ENCODE results near the gene ST6GAL1.
A peak's percentile ranks its signal among the peaks of the same experiment; 100 is the strongest.
"Not testable (repeated sequence)": the region's sequence is repeated elsewhere in the genome, so short reads cannot be mapped to it uniquely, and the experiment has no call there.

Gene ST6GAL1
- total RNA-seq: 124 to 348 (median 199) reads per million in 3 experiments

- peak; percentile 56 for DNase-seq
Measured at GRCh38 chr3:186930143-186930640, at the start of gene ST6GAL1. Gene ST6GAL1 (plus strand): TSS chr3:186930526. CDS start chr3:187042704, 112,178 bp downstream.

- DNase-seq: no peak
Measured at GRCh38 chr3:186882150-186882524, 48.2 kb upstream of the ST6GAL1 start.

- DNase-seq: no peak
Measured at GRCh38 chr3:186882881-186883685, 47.2 kb upstream of the ST6GAL1 start.

- DNase-seq: no peak
Measured at GRCh38 chr3:186883686-186884058, 46.7 kb upstream of the ST6GAL1 start.

GRCh38 chr3:186884868-186885267, 45.5 kb upstream of the ST6GAL1 start:
- DNase-seq: not testable (repeated sequence)

- no peak for DNase-seq
Measured at GRCh38 chr3:186886202-186886981, 43.9 kb upstream of the ST6GAL1 start.

GRCh38 chr3:186887507-186887938, 42.8 kb upstream of the ST6GAL1 start:
- not testable (repeated sequence) for DNase-seq

- DNase-seq: no peak
Measured at GRCh38 chr3:186888569-186888968, 41.8 kb upstream of the ST6GAL1 start.

- DNase-seq: not testable (repeated sequence)
Measured at GRCh38 chr3:186889698-186890097, 40.6 kb upstream of the ST6GAL1 start.

GRCh38 chr3:186890911-186891310, 39.4 kb upstream of the ST6GAL1 start:
- no peak for DNase-seq

- not testable (repeated sequence) for DNase-seq
Measured at GRCh38 chr3:186893071-186893470, 37.3 kb upstream of the ST6GAL1 start.

GRCh38 chr3:186895406-186895805, 34.9 kb upstream of the ST6GAL1 start:
- no peak for DNase-seq

- no peak for DNase-seq
Measured at GRCh38 chr3:186896006-186896405, 34.3 kb upstream of the ST6GAL1 start.

- DNase-seq: no peak
Measured at GRCh38 chr3:186896875-186897274, 33.5 kb upstream of the ST6GAL1 start.

- DNase-seq: peak; percentile 5
Measured at GRCh38 chr3:186901135-186901734, 29.1 kb upstream of the ST6GAL1 start.

GRCh38 chr3:186902154-186902553, 28.2 kb upstream of the ST6GAL1 start:
- no peak for DNase-seq

GRCh38 chr3:186902713-186903112, 27.6 kb upstream of the ST6GAL1 start:
- no peak for DNase-seq

- DNase-seq: not testable (repeated sequence)
Measured at GRCh38 chr3:186903676-186904075, 26.6 kb upstream of the ST6GAL1 start.

- DNase-seq: not testable (repeated sequence)
Measured at GRCh38 chr3:186907075-186907474, 23.3 kb upstream of the ST6GAL1 start.

GRCh38 chr3:186909078-186909853, 21.1 kb upstream of the ST6GAL1 start:
- DNase-seq: peak; percentile 86

- peak; percentile 4 for DNase-seq
Measured at GRCh38 chr3:186915806-186916796, 14.2 kb upstream of the ST6GAL1 start.

Measured in central memory CD4-positive, alpha-beta T cell (primary cell).